B cell (primary cell): ENCODE data around the gene C16orf82. TPM values are rescaled to one million over a fixed set of nuclear protein-coding genes. Genes with fewer than 3 reads are reported as not detected.
A peak's percentile ranks its signal among the peaks of the same experiment; 100 is the strongest.

Experiments used
- ATAC-seq: fragments of 200-7000 bp; cut with Tn5 transposase; one replicate; pipeline ENCODE4 v1.10.0; 2021; ENCODE audit warnings: low read depth, mild to moderate bottlenecking, moderate number of reproducible peaks, moderate library complexity
- CTCF ChIA-PET: fragments of 350-600 bp; sonication (Branson Sonifier 250); formaldehyde crosslinking; loops from one replicate; lab custom pipeline; 2021; ENCODE audit warnings: antibody characterized with exemption, inconsistent platforms; lab: Charles Lee
- POLR2A ChIA-PET: fragments of 350-600 bp; sonication (Branson Sonifier 250); formaldehyde crosslinking; loops from one replicate; lab custom pipeline; 2021; ENCODE audit warnings: antibody characterized with exemption; lab: Charles Lee
- DNase-seq: peaks from one replicate; pipeline ENCODE4 v3.0.0; 2013
- H2AFZ ChIP-seq: 2 replicates; pipeline ENCODE4 v1.6.1; 2012; ENCODE audit warnings: mild to moderate bottlenecking, low read depth, low read length; ENCODE audit not compliant: insufficient read depth, poor library complexity, severe bottlenecking
- H3K27ac ChIP-seq, 2 donors: 1 replicate in 1 of 2; 2 replicates in 1 of 2; pipeline ENCODE4 v1.5.1; 2012 to 2013; ENCODE audit warnings: low read length in 2 of 2, mild to moderate bottlenecking in 2 of 2, moderate library complexity in 1 of 2
- H3K27me3 ChIP-seq, 4 experiments: fragments of 200-600 bp in 1 of 4; sonication (generic) in 1 of 4; replicated peaks in 1 of 4; 1 replicate in 2 of 4; 2 replicates in 2 of 4; pipeline versions ENCODE4 v1.6.1 to v1.7.0; 2013 to 2016; ENCODE audit warnings: low read length in 3 of 4, mild to moderate bottlenecking in 2 of 4, mixed read lengths in 1 of 4, moderate library complexity in 1 of 4; ENCODE audit not compliant: insufficient read depth in 4 of 4, control insufficient read depth in 3 of 4; ENCODE audit errors: control extremely low read depth in 1 of 4
- H3K36me3 ChIP-seq, 2 experiments: replicated peaks in 1 of 2; 1 replicate in 1 of 2; 2 replicates in 1 of 2; pipeline versions ENCODE4 v1.6.1 to v1.7.1; 2013; ENCODE audit warnings: low read length in 1 of 2; ENCODE audit not compliant: insufficient read depth in 2 of 2, control insufficient read depth in 1 of 2; ENCODE audit errors: control extremely low read depth in 1 of 2, extremely low read depth in 1 of 2
- H3K4me1 ChIP-seq, 2 donors: fragments of 200-600 bp in 1 of 2; sonication (generic) in 1 of 2; 1 replicate in 1 of 2; 2 replicates in 1 of 2; pipeline versions ENCODE4 v1.5.1 to v1.6.1; 2013 to 2017; ENCODE audit warnings: low read length in 2 of 2; ENCODE audit not compliant: control insufficient read depth in 2 of 2, insufficient read depth in 2 of 2
- H3K4me2 ChIP-seq: replicated peaks from 2 replicates; pipeline ENCODE3; 2012; ENCODE audit warnings: mild to moderate bottlenecking, low read depth, low read length; ENCODE audit not compliant: poor library complexity, severe bottlenecking
- H3K4me3 ChIP-seq, 5 experiments: fragments of 200-600 bp in 1 of 5; sonication (generic) in 1 of 5; 1 replicate in 3 of 5; 2 replicates in 2 of 5; pipeline versions ENCODE4 v1.5.1 to v1.7.0; 2011 to 2016; ENCODE audit warnings: low read length in 4 of 5, mild to moderate bottlenecking in 4 of 5, low read depth in 2 of 5, control low read depth in 1 of 5, moderate library complexity in 1 of 5; ENCODE audit not compliant: insufficient read depth in 1 of 5; ENCODE audit errors: control extremely low read depth in 1 of 5, extremely low read depth in 1 of 5
- H3K79me2 ChIP-seq: fragments of 200-600 bp; sonication (generic); one replicate; pipeline ENCODE4 v1.6.0; 2016; ENCODE audit warnings: low read length; ENCODE audit not compliant: control insufficient read depth, insufficient read depth
- H3K9ac ChIP-seq: fragments of 200-600 bp; sonication (generic); 2 replicates; pipeline ENCODE4 v1.6.1; 2017; ENCODE audit warnings: mild to moderate bottlenecking, low read length, moderate library complexity
- H3K9me3 ChIP-seq, 3 donors: one replicate each; pipeline versions ENCODE4 v1.6.1 to v1.7.1; 2013; ENCODE audit warnings: low read length in 2 of 3; ENCODE audit not compliant: control insufficient read depth in 2 of 3, insufficient read depth in 1 of 3; ENCODE audit errors: control extremely low read depth in 1 of 3
- H4K20me1 ChIP-seq: 2 replicates; pipeline ENCODE4 v1.6.0; 2012; ENCODE audit warnings: mild to moderate bottlenecking, low read length; ENCODE audit not compliant: insufficient read depth, control insufficient read depth, poor library complexity, severe bottlenecking
- H3K27ac Mint-ChIP-seq: one replicate; pipeline ENCODE4 v1.8.0; 2021; ENCODE audit warnings: mixed read lengths
- H3K27me3 Mint-ChIP-seq: one replicate; pipeline ENCODE4 v1.8.0; 2021; ENCODE audit warnings: mixed read lengths
- H3K4me1 Mint-ChIP-seq: one replicate; pipeline ENCODE4 v1.8.0; 2021; ENCODE audit warnings: mixed read lengths
- H3K4me3 Mint-ChIP-seq: one replicate; pipeline ENCODE4 v1.8.0; 2021; ENCODE audit warnings: mixed read lengths
- H3K9me3 Mint-ChIP-seq: one replicate; pipeline ENCODE4 v1.8.0; 2022; ENCODE audit warnings: mixed read lengths; ENCODE audit not compliant: insufficient read depth
- CTCF ChIP-seq: fragments of 200-600 bp; IDR thresholded peaks from one replicate; pipeline ENCODE4 v1.8.0; 2022; ENCODE audit warnings: antibody characterized with exemption, mild to moderate bottlenecking
- EZH2 ChIP-seq: IDR thresholded peaks from 2 replicates; pipeline ENCODE4 v1.6.1; 2012; ENCODE audit warnings: borderline replicate concordance, low read depth, mild to moderate bottlenecking, moderate library complexity, low read length; ENCODE audit not compliant: insufficient read depth, poor library complexity, severe bottlenecking
- WGBS: methylation state at CpG from one replicate; pipeline ENCODE4 v1.1.5; 2013; ENCODE audit warnings: missing lambda C conversion rate; ENCODE audit not compliant: insufficient coverage; 5-methylcytosine and 5-hydroxymethylcytosine counted together
- intact Hi-C: fragments of 100-400 bp; cut with micrococcal nuclease; formaldehyde crosslinking; loops from one replicate; pipeline ENCODE4 v1.10.0; 2022
- polyA plus RNA-seq: library from polyadenylated mRNA; depleted of rRNA; stranded (reverse); fragments of >200 nt; gene quantifications from 2 replicates; pipeline ENCODE4 v1.2.3, GENCODE V29; 2012
- total RNA-seq, 2 donors: library from RNA; stranded (reverse); fragments of 120-200 nt in 1 of 2; gene quantifications; 1 replicate in 1 of 2; 2 replicates in 1 of 2; pipeline versions ENCODE4 v1.2.3 to v1.2.4, GENCODE V29; 2013 to 2022

Gene C16orf82
- total and polyA plus RNA-seq, 2 donors (not counting 1 experiment from before 2014, with no cell fraction given): not detected

- Histone ChIP-seq H3K27me3 (no peaks in the 10 kb centered on the region), H3K4me3 (no peak overlapping the region), H3K79me2 (no peaks in the 10 kb centered on the region), H3K4me2 (peak overlapping the region; percentile 37), H4K20me1 (no peaks in the 10 kb centered on the region), H2AFZ (peak overlapping the region; percentile 18), H3K9me3 (peaks cover 0 to 11% (median 10%) of the 10 kb centered on the region in 3 donors), H3K36me3 (no peaks in the 10 kb centered on the region), H3K9ac (no peak overlapping the region), H3K4me1 (peaks cover 21 to 24% of the 10 kb centered on the region in 2 donors), H3K27ac (no peak overlapping the region)
- peak overlapping the region; percentile 48 for H3K27ac Mint-ChIP-seq
- H3K4me1 Mint-ChIP-seq: peaks cover 22% of the 10 kb centered on the region
- CTCF ChIA-PET: interaction anchor here (0.6 to 2.1 kb wide), 5 partner anchors 8 to 280 kb away, joined by 3 to 13 read pairs (median 3); no protein-coding TSS in a partner anchor
- ATAC-seq: no peak
- TF ChIP-seq CTCF (no peak), EZH2 (no peak)
- POLR2A ChIA-PET: no interaction called here
- H3K27me3 Mint-ChIP-seq: peaks cover 4% of the 10 kb centered on the region
- DNase-seq: no peak
- peaks cover 8% of the 10 kb centered on the region for H3K9me3 Mint-ChIP-seq
- WGBS: no CpG with 5 or more reads among the region's 5 CpGs
- H3K4me3 Mint-ChIP-seq: peak overlapping the region; percentile 29
- intact Hi-C loops: no loop called here
Measured at GRCh38 chr16:27118526-27118925, 51.8 kb downstream of the C16orf82 start.

Other genes with a start within 250 kb of the C16orf82 start
- gene KDM8, start 136.6 kb downstream of the C16orf82 start, total RNA-seq: 37.4 and 39.8 TPM in 2 replicates
- 7.1 and 7.5 TPM in 2 replicates for gene KDM8, start 136.6 kb downstream of the C16orf82 start, polyA plus RNA-seq
- 56.8 and 61.9 TPM in 2 replicates for gene NSMCE1, start 201.8 kb downstream of the C16orf82 start, total RNA-seq
- 29.0 and 29.5 TPM in 2 replicates for gene NSMCE1, start 201.8 kb downstream of the C16orf82 start, polyA plus RNA-seq
- 311 and 323 TPM in 2 replicates for gene IL4R, start 247.0 kb downstream of the C16orf82 start, total RNA-seq
- 966 and 1,138 TPM in 2 replicates for gene IL4R, start 247.0 kb downstream of the C16orf82 start, polyA plus RNA-seq